ENCODE data around the gene SLC16A5. TPM values are rescaled to one million over a fixed set of nuclear protein-coding genes. Genes with fewer than 3 reads are reported as not detected.
"Not testable (repeated sequence)": the region's sequence is repeated elsewhere in the genome, so short reads cannot be mapped to it uniquely, and the experiment has no call there.

The SLC16A5 gene
- total RNA-seq, 2 experiments from 2014 or later = not detected

DNA sequence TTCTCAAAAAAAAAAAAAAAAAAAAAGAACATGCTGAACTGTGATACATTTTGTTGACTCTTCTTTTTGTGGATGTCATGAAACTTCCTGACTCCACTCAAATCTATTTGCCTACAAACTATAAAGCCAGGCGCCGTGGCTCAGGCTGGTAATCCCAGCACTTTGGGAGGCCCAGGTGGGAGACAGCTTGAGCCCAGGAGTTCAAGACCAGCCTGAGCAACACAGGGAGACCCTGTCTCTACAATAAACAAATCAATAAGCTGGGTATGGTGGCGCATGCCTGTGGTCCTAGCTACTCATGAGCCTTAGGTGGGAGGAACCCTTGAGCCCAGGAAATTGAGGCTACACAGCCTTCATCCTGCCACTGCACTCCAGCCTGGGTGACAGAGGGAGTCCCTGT lies 45.2 kb downstream of the SLC16A5 start:
- no peak for TF ChIP-seq EZH2phosphoT487 (IDR thresholded peaks at IDR 0.05; ENCODE audit: borderline replicate concordance, low read depth, low read length)
- TF ChIP-seq, protein P1, sequence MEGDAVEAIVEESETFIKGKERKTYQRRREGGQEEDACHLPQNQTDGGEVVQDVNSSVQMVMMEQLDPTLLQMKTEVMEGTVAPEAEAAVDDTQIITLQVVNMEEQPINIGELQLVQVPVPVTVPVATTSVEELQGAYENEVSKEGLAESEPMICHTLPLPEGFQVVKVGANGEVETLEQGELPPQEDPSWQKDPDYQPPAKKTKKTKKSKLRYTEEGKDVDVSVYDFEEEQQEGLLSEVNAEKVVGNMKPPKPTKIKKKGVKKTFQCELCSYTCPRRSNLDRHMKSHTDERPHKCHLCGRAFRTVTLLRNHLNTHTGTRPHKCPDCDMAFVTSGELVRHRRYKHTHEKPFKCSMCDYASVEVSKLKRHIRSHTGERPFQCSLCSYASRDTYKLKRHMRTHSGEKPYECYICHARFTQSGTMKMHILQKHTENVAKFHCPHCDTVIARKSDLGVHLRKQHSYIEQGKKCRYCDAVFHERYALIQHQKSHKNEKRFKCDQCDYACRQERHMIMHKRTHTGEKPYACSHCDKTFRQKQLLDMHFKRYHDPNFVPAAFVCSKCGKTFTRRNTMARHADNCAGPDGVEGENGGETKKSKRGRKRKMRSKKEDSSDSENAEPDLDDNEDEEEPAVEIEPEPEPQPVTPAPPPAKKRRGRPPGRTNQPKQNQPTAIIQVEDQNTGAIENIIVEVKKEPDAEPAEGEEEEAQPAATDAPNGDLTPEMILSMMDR (conservative IDR thresholded peaks at IDR 0.05; ENCODE audit: low read length) = no peak
- Histone ChIP-seq H2AFZ (ENCODE audit: low read length) (no peak overlapping the region), H3K36me3 (ENCODE audit: insufficient read depth, low read length) (peaks cover 58% of the 10 kb centered on the region), H3K4me3 (ENCODE audit: low read depth, low read length, poor library complexity, severe bottlenecking) (no peak overlapping the region), H4K20me1 (ENCODE audit: insufficient read depth, low read length) (peaks cover 10% of the 10 kb centered on the region), H3K79me2 (ENCODE audit: insufficient read depth, low read depth, low read length) (peaks cover 17% of the 10 kb centered on the region), H3K4me1 (ENCODE audit: insufficient read depth, low read length, poor library complexity, severe bottlenecking) (peaks cover 28% of the 10 kb centered on the region), H3K4me2 (ENCODE audit: low read length) (no peak overlapping the region), H3K9me2 (ENCODE audit: insufficient read depth, low read length) (no peaks in the 10 kb centered on the region), H3K27ac (ENCODE audit: low read depth, low read length, poor library complexity, severe bottlenecking) (no peak overlapping the region), H3K9me3 (ENCODE audit: low read length) (no peaks in the 10 kb centered on the region)
- DNase-seq (ENCODE audit: low spot score) = no peak
- ChIA-PET POLR2A (interaction anchor here (1.6 to 2.2 kb wide), 2 partner anchors 8 to 120 kb away, joined by 4 to 7 read pairs; partner anchors contain the start of gene MRPL58), CTCF (ENCODE audit: unreplicated experiment) (no interaction called here)
- no TSS peak for BruUV-seq (replicated peaks)
- intact Hi-C loops (cut with micrococcal nuclease; ENCODE audit: unreplicated experiment) = no loop called here

DNA sequence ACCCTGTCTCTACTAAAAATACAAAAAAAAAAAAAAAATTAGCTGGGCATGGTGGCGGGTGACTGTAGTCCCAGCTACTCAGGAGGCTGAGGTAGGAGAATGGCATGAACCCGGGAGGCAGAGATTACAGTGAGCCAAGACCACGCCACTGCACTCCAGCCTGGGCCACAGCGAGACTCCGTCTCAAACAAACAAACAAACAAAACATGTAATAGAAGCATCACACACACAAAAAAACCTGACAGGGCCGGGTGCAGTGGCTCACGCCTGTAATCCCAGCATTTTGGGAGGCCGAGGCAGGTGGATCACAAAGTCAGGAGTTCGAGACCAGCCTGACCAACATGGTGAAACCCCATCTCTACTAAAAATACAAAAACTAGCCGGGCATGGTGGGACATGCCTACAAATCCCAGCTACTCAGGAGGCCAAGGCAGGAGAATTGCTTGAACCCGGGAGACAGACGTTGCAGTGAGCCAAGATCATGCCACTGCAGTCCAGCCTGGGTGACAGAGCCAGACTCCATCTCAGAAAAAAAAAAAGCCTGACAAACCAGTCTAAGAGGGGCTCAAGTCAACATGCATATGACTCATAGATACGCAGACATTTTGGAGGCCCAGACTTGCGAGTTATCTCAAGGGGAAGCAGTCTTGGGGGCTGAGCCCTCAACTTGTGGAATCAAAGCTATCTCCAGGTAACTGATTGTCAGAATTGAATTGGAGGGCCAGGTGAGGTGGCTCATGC lies 46.0 kb downstream of the SLC16A5 start:
- H3K27ac ChIP-seq (ENCODE audit: low read depth, low read length, poor library complexity, severe bottlenecking); H2AFZ ChIP-seq (ENCODE audit: low read length); DNase-seq (ENCODE audit: low spot score); H3K4me3 ChIP-seq (ENCODE audit: low read depth, low read length, poor library complexity, severe bottlenecking); H3K9me3 ChIP-seq (ENCODE audit: low read length); BruUV-seq (replicated peaks); H3K9me2 ChIP-seq (ENCODE audit: insufficient read depth, low read length); CTCF ChIA-PET (ENCODE audit: unreplicated experiment); H3K4me2 ChIP-seq (ENCODE audit: low read length); intact Hi-C loops (cut with micrococcal nuclease; ENCODE audit: unreplicated experiment): not testable (repeated sequence)
- Histone ChIP-seq H3K36me3 (ENCODE audit: insufficient read depth, low read length) (peaks cover 61% of the 10 kb centered on the region), H3K4me1 (ENCODE audit: insufficient read depth, low read length, poor library complexity, severe bottlenecking) (peaks cover 28% of the 10 kb centered on the region), H4K20me1 (ENCODE audit: insufficient read depth, low read length) (peaks cover 10% of the 10 kb centered on the region), H3K79me2 (ENCODE audit: insufficient read depth, low read depth, low read length) (peaks cover 17% of the 10 kb centered on the region)
- POLR2A ChIA-PET = interaction anchor here (0.7 to 1.6 kb wide), 2 partner anchors 8 to 549 kb away, joined by 3 to 4 read pairs; no protein-coding TSS in a partner anchor

DNA sequence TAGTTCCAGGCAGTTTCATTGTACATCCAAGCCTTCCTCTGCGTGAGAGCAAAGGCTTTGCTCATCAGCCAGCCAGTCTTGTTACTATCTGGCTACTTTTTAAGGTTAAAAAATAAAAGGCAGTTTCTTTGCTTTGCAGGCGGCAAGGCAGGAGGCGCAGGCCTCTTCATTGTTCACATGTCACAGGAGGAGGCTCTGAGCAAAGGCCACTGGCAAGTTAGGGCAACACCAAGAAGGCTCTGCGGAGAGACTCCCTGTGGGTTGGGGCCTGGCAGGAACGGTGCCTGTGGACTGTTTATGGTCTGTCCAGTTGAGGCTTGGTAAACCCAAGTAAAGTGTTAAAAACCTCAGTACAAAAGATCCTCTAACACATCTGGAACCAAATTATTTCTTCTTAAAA lies 47.7 kb downstream of the SLC16A5 start:
- no peak for TF ChIP-seq EZH2phosphoT487 (IDR thresholded peaks at IDR 0.05; ENCODE audit: borderline replicate concordance, low read depth, low read length)
- TF ChIP-seq, protein P1 (conservative IDR thresholded peaks at IDR 0.05; ENCODE audit: low read length) = no peak
- Histone ChIP-seq H3K9me3 (ENCODE audit: low read length) (no peaks in the 10 kb centered on the region), H3K4me1 (ENCODE audit: insufficient read depth, low read length, poor library complexity, severe bottlenecking) (peaks cover 19% of the 10 kb centered on the region), H3K4me2 (ENCODE audit: low read length) (no peak overlapping the region), H3K36me3 (ENCODE audit: insufficient read depth, low read length) (peaks cover 61% of the 10 kb centered on the region), H3K4me3 (ENCODE audit: low read depth, low read length, poor library complexity, severe bottlenecking) (no peak overlapping the region), H3K27ac (ENCODE audit: low read depth, low read length, poor library complexity, severe bottlenecking) (no peak overlapping the region), H3K79me2 (ENCODE audit: insufficient read depth, low read depth, low read length) (peaks cover 8% of the 10 kb centered on the region), H4K20me1 (ENCODE audit: insufficient read depth, low read length) (peaks cover 1% of the 10 kb centered on the region), H2AFZ (ENCODE audit: low read length) (no peak overlapping the region), H3K9me2 (ENCODE audit: insufficient read depth, low read length) (no peaks in the 10 kb centered on the region)
- intact Hi-C loops (cut with micrococcal nuclease; ENCODE audit: unreplicated experiment) = no loop called here
- CTCF ChIA-PET (ENCODE audit: unreplicated experiment) = no interaction called here
- DNase-seq (ENCODE audit: low spot score) = no peak
- BruUV-seq (replicated peaks) = TSS peak; percentile 19
- POLR2A ChIA-PET = no interaction called here

Measured in OCI-LY7 (cell line).